HepG2 (cell line): ENCODE measurements around the gene APOC1. TPM values are rescaled to one million over a fixed set of nuclear protein-coding genes. Genes with fewer than 3 reads are reported as not detected.

Experiments
- ATAC-seq: fragments of 200-7000 bp; cut with Tn5 transposase; 3 replicates; pipeline ENCODE4 v1.9.1; 2020; ENCODE audit warnings: mild to moderate bottlenecking, moderate library complexity
- BruUV-seq: library from RNA; stranded (reverse); fragments of 400-500 nt; replicated peaks from 2 replicates; lab custom pipeline; 2021; lab: Mats Ljungman, UMichigan
- CTCF ChIA-PET: fragments of 300-600 bp; formaldehyde crosslinking; extraction: SDS; loops from one replicate; lab custom pipeline; 2021; ENCODE audit warnings: low total read pairs, inconsistent platforms, low intra/inter-chr PET ratio; lab: Yijun Ruan, JAX
- POLR2A ChIA-PET: fragments of 350-600 bp; sonication (Branson Sonifier 250); formaldehyde crosslinking; loops from one replicate; lab custom pipeline; 2020; ENCODE audit warnings: antibody characterized with exemption, inconsistent platforms; lab: Yijun Ruan, JAX
- DNase-seq: peaks from one replicate; pipeline ENCODE4 v3.0.0-alpha.2; 2015; ENCODE audit warnings: low spot score
- FAIRE-seq: peaks from 3 replicates; lab custom pipeline; 2011; peaks lifted over from hg19 to GRCh38; lab: Jason Lieb, UNC
- H2AFZ ChIP-seq: one replicate; pipeline ENCODE4 v1.6.1; 2011; ENCODE audit warnings: low read length, inconsistent platforms
- H3K27ac ChIP-seq: fragments of 300-600 bp; 3 replicates; pipeline ENCODE4 v1.8.0; 2011; ENCODE audit warnings: mixed run types, mild to moderate bottlenecking, mixed read lengths, low read length, inconsistent platforms; ENCODE audit not compliant: insufficient read depth; ENCODE audit errors: extremely low read length
- H3K27me3 ChIP-seq, 2 experiments: fragments of 200-600 bp in 1 of 2; 2 replicates in 1 of 2; 3 replicates in 1 of 2; pipeline versions ENCODE4 v1.6.0 to v1.8.0; 2011; ENCODE audit warnings: low read length in 2 of 2, mild to moderate bottlenecking in 2 of 2, moderate library complexity in 2 of 2, inconsistent platforms in 1 of 2; ENCODE audit not compliant: insufficient read depth in 2 of 2, control insufficient read depth in 1 of 2
- H3K36me3 ChIP-seq, 2 experiments: fragments of 200-600 bp in 1 of 2; replicated peaks in 1 of 2; 2 replicates in 1 of 2; 3 replicates in 1 of 2; pipeline versions ENCODE4 v1.5.1 to v1.8.0; 2011; ENCODE audit warnings: low read length in 2 of 2, inconsistent platforms in 1 of 2; ENCODE audit not compliant: insufficient read depth in 2 of 2, control insufficient read depth in 1 of 2
- H3K4me1 ChIP-seq: 2 replicates; pipeline ENCODE4 v1.5.1; 2012; ENCODE audit warnings: low read length, inconsistent platforms; ENCODE audit not compliant: insufficient read depth
- H3K4me2 ChIP-seq: 2 replicates; pipeline ENCODE4 v1.6.0; 2011; ENCODE audit warnings: low read depth, low read length, inconsistent platforms
- H3K4me3 ChIP-seq, 3 experiments: fragments of 200-600 bp in 1 of 3; sonication (generic), shearing (Covaris generic) in 1 of 3; replicated peaks in 1 of 3; 2 replicates each; pipeline ENCODE4 v1.5.1; 2011 to 2016; ENCODE audit warnings: low read length in 3 of 3, inconsistent platforms in 2 of 3, low read depth in 2 of 3, mild to moderate bottlenecking in 2 of 3, control low read depth in 1 of 3, mixed read lengths in 1 of 3; ENCODE audit not compliant: insufficient read depth in 1 of 3
- H3K79me2 ChIP-seq: one replicate; pipeline ENCODE4 v1.6.1; 2011; ENCODE audit warnings: low read length, inconsistent platforms; ENCODE audit not compliant: insufficient read depth
- H3K9ac ChIP-seq: 2 replicates; pipeline ENCODE4 v1.6.0; 2011; ENCODE audit warnings: mild to moderate bottlenecking, low read depth, low read length, inconsistent platforms; ENCODE audit not compliant: insufficient read depth
- H3K9me3 ChIP-seq: 2 replicates; pipeline ENCODE4 v1.5.1; 2012; ENCODE audit warnings: mild to moderate bottlenecking, low read length
- H4K20me1 ChIP-seq: 2 replicates; pipeline ENCODE4 v1.6.0; 2011; ENCODE audit warnings: inconsistent platforms, mild to moderate bottlenecking, low read length, moderate library complexity; ENCODE audit not compliant: insufficient read depth
- DRAP1 ChIP-seq: IDR thresholded peaks from 2 replicates; pipeline ENCODE4 v1.6.1; 2016; ENCODE audit warnings: missing genetic modification reagents, missing compliant biosample characterization
- GATAD1 ChIP-seq: IDR thresholded peaks from 2 replicates; pipeline ENCODE4 v1.6.1; 2016; ENCODE audit warnings: missing genetic modification reagents, missing compliant biosample characterization
- GLI4 ChIP-seq: sonication (generic); formaldehyde crosslinking; IDR thresholded peaks from 2 replicates; pipeline ENCODE4 v1.5.1; 2020; ENCODE audit warnings: missing genetic modification reagents, mild to moderate bottlenecking, moderate library complexity, borderline replicate concordance
- MBD4 ChIP-seq: IDR thresholded peaks from 2 replicates; pipeline ENCODE4 v1.6.1; 2012; ENCODE audit warnings: low read length, inconsistent platforms, borderline replicate concordance
- MXI1 ChIP-seq: IDR thresholded peaks from 3 replicates; pipeline ENCODE4 v1.6.1; 2012; ENCODE audit warnings: low read depth, low read length, inconsistent platforms, borderline replicate concordance
- PHF20 ChIP-seq: sonication (generic); formaldehyde crosslinking; IDR thresholded peaks from 2 replicates; pipeline ENCODE4 v1.5.0; 2020; ENCODE audit warnings: mild to moderate bottlenecking, missing genetic modification reagents
- PRMT3 ChIP-seq: sonication (generic); formaldehyde crosslinking; IDR thresholded peaks from 2 replicates; pipeline ENCODE4 v1.8.1; 2022; ENCODE audit warnings: low read depth, mild to moderate bottlenecking, moderate library complexity, missing genetic modification reagents, borderline replicate concordance
- PRPF4 ChIP-seq: fragments of 200-400 bp; formaldehyde crosslinking; IDR thresholded peaks from 2 replicates; pipeline ENCODE4 v1.6.1; 2016; ENCODE audit warnings: low read length, low read depth; ENCODE audit not compliant: poor library complexity, severe bottlenecking
- STAT6 ChIP-seq: sonication (generic); formaldehyde crosslinking; IDR thresholded peaks from 2 replicates; pipeline ENCODE4 v1.4.0; 2020; ENCODE audit warnings: missing genetic modification reagents, mild to moderate bottlenecking, borderline replicate concordance
- WIZ ChIP-seq: sonication (generic); formaldehyde crosslinking; IDR thresholded peaks from 2 replicates; pipeline ENCODE4 v1.5.1; 2020; ENCODE audit warnings: mild to moderate bottlenecking, missing genetic modification reagents
- ZFYVE20 ChIP-seq: sonication (generic); formaldehyde crosslinking; IDR thresholded peaks from 2 replicates; pipeline ENCODE4 v1.8.0; 2023; ENCODE audit warnings: low read depth, mild to moderate bottlenecking, moderate library complexity, missing genetic modification reagents, borderline replicate concordance
- ZGPAT ChIP-seq: IDR thresholded peaks from 2 replicates; pipeline ENCODE4 v1.6.1; 2016; ENCODE audit warnings: mild to moderate bottlenecking
- ZNF292 ChIP-seq: sonication (generic); formaldehyde crosslinking; IDR thresholded peaks from 2 replicates; pipeline ENCODE4 v1.8.1; 2022; ENCODE audit warnings: mild to moderate bottlenecking, low read depth, missing genetic modification reagents, borderline replicate concordance
- ZNF343 ChIP-seq: sonication (generic); formaldehyde crosslinking; IDR thresholded peaks from 2 replicates; pipeline ENCODE4 v1.4.0; 2020; ENCODE audit warnings: mild to moderate bottlenecking, missing genetic modification reagents
- ZNF430 ChIP-seq: sonication (generic); formaldehyde crosslinking; IDR thresholded peaks from 2 replicates; pipeline ENCODE4 v1.9.0; 2021; ENCODE audit warnings: mild to moderate bottlenecking, missing genetic modification reagents
- WGBS: methylation state at CpG from one replicate; pipeline ENCODE4 v1.1.6; 2017; ENCODE audit warnings: low lambda C conversion rate; 5-methylcytosine and 5-hydroxymethylcytosine counted together
- in situ Hi-C: cut with HindIII; loops from 2 replicates; pipeline ENCODE4 v1.10.0; 2017; ENCODE audit warnings: low pct_unique_long_range_greater_than_20kb; ENCODE audit not compliant: extremely low pct_ligation_motif_present
- intact Hi-C: fragments of 100-400 bp; cut with micrococcal nuclease; formaldehyde crosslinking; loops from one replicate; pipeline ENCODE4 v1.10.0; 2022; ENCODE audit not compliant: unreplicated experiment
- polyA plus RNA-seq, 8 experiments: library from polyadenylated mRNA; depleted of rRNA in 3 of 8; stranded (reverse) in 7 of 8; unstranded in 1 of 8; fragments of >200 nt; fragmentation: Illumina TruSeq in 4 of 8; extraction: Trizol in 4 of 8; gene quantifications; 2 replicates each; pipeline versions ENCODE4 v1.2.1 to v1.2.3, GENCODE V29; 2011 to 2016; ENCODE audit warnings: low read depth in 4 of 8, missing spikeins in 1 of 8, mixed read lengths in 1 of 8; ENCODE audit not compliant: insufficient read depth in 1 of 8
- total RNA-seq, 5 experiments: library from RNA; depleted of rRNA; stranded (reverse); fragments of >200 nt; fragmentation: Illumina TruSeq; extraction: Trizol; gene quantifications; 2 replicates each; pipeline ENCODE4 v1.2.3, GENCODE V29; 2016; ENCODE audit warnings: low read depth in 1 of 5

The APOC1 gene
- total and polyA plus RNA-seq, 2 of the 13 experiments (the other 11 are each of a cell fraction or from before 2014, with no cell fraction given): 600 to 1,235 TPM

- TF ChIP-seq MXI1 (no peak), ZFYVE20 (CRISPR knock-in tag) (no peak), ZNF343 (CRISPR knock-in tag) (peak; percentile 73; the same call in 1 of the 2 replicates)
Observed at GRCh38 chr19:44954278-44954648, 39.9 kb downstream of the APOC1 start (continued).

- Histone ChIP-seq H3K4me3 (peak within 1 kb of the TSS; percentile 93 to 100 (median 99)), H3K27me3 (no peaks in the 10 kb centered on the region; a peak in 1 of 5 replicates), H2AFZ (peak within 1 kb of the TSS; percentile 82), H3K9me3 (no peaks in the 10 kb centered on the region), H3K27ac (peak within 1 kb of the TSS; percentile 91), H4K20me1 (peaks cover 19% of the 10 kb centered on the region), H3K4me1 (peaks cover 72% of the 10 kb centered on the region), H3K79me2 (peaks cover 50% of the 10 kb centered on the region), H3K36me3 (peaks cover 3 to 5% of the 10 kb centered on the region in 2 experiments), H3K9ac (peak within 1 kb of the TSS; percentile 97), H3K4me2 (peak within 1 kb of the TSS; percentile 96)
- WGBS: under 1% methylated on average over 34 of the region's 65 CpGs
- POLR2A ChIA-PET: interaction anchor here (0.6 to 5.2 kb wide), 18 partner anchors 9 to 142 kb away, joined by 3 to 57 read pairs (median 6); partner anchors contain the start of genes APOC1, APOC2, APOE and CLASRP
- in situ Hi-C loops: no loop called here
- peak; percentile 85 for ATAC-seq
- BruUV-seq: TSS peak; percentile 95
- intact Hi-C loops: loop anchor here (10.0 kb wide), 1 partner anchor 110 kb away; the partner anchor contains the start of gene NECTIN2
- CTCF ChIA-PET: interaction anchor here (1.4 kb wide), 1 partner anchor 51 kb away, joined by 4 read pairs; no protein-coding TSS in a partner anchor
- DNase-seq: peak; percentile 91
- peak; percentile 26 for FAIRE-seq
- TF ChIP-seq PRPF4 (no peak), STAT6 (CRISPR knock-in tag) (no peak), ZGPAT (CRISPR knock-in tag) (peak; percentile 66), ZNF430 (CRISPR knock-in tag) (peak; percentile 80), PRMT3 (CRISPR knock-in tag) (no peak), ZNF292 (no peak), WIZ (CRISPR knock-in tag) (no peak), PHF20 (peak; percentile 92), DRAP1 (CRISPR knock-in tag) (no peak), MBD4 (no peak), GLI4 (CRISPR knock-in tag) (no peak), GATAD1 (CRISPR knock-in tag) (peak; percentile 93)
Observed at GRCh38 chr19:44954649-44955504, 40.5 kb downstream of the APOC1 start, which contains the start of gene CLPTM1. CLPTM1 (plus strand) TSS chr19:44955380; CDS start chr19:44955396, 16 bp downstream.
